GM19438 (cell line): ENCODE data around the gene OSBPL9.
"Not testable (repeated sequence)": the region's sequence is repeated elsewhere in the genome, so short reads cannot be mapped to it uniquely, and the experiment has no call there.

ENCODE experiments used
- ATAC-seq: cut with Tn5 transposase; IDR thresholded peaks from one replicate; pipeline ENCODE4 v1.9.1; 2021; ENCODE audit warnings: low read depth; ENCODE audit not compliant: unreplicated experiment

OSBPL9 gene

GRCh38 chr1:51758310-51758709 is 141.4 kb downstream of the OSBPL9 start:
- no peak for ATAC-seq

GRCh38 chr1:51760872-51761271 is 144.0 kb downstream of the OSBPL9 start:
- ATAC-seq = no peak

GRCh38 chr1:51761351-51761750 is 144.5 kb downstream of the OSBPL9 start:
- no peak for ATAC-seq

GRCh38 chr1:51768971-51769588 is 152.2 kb downstream of the OSBPL9 start:
- no peak for ATAC-seq

- ATAC-seq = no peak
These were observed 159.5 kb downstream of the OSBPL9 start for GRCh38 chr1:51776408-51776807.

GRCh38 chr1:51780927-51781326 is 164.0 kb downstream of the OSBPL9 start:
- ATAC-seq = no peak

GRCh38 chr1:51784997-51785421 is 168.1 kb downstream of the OSBPL9 start:
- ATAC-seq = no peak

GRCh38 chr1:51788938-51789337 is 172.0 kb downstream of the OSBPL9 start:
- ATAC-seq = no peak

GRCh38 chr1:51789342-51789741 is 172.4 kb downstream of the OSBPL9 start:
- no peak for ATAC-seq

- no peak for ATAC-seq
These were observed 173.5 kb downstream of the OSBPL9 start for GRCh38 chr1:51790385-51790784.

GRCh38 chr1:51791888-51792287 is 175.0 kb downstream of the OSBPL9 start:
- ATAC-seq = no peak

GRCh38 chr1:51792864-51793263 is 176.0 kb downstream of the OSBPL9 start:
- no peak for ATAC-seq

- no peak for ATAC-seq
These were observed 177.4 kb downstream of the OSBPL9 start for GRCh38 chr1:51794260-51794659.

GRCh38 chr1:51794868-51795267 is 178.0 kb downstream of the OSBPL9 start:
- ATAC-seq = no peak

GRCh38 chr1:51799372-51799771 is 182.5 kb downstream of the OSBPL9 start:
- ATAC-seq = no peak

GRCh38 chr1:51814513-51814912 is 197.6 kb downstream of the OSBPL9 start:
- ATAC-seq = no peak

- ATAC-seq = no peak
These were observed 201.6 kb downstream of the OSBPL9 start for GRCh38 chr1:51818487-51818886.

GRCh38 chr1:51819021-51819420 is 202.1 kb downstream of the OSBPL9 start:
- not testable (repeated sequence) for ATAC-seq

GRCh38 chr1:51819810-51820209 is 202.9 kb downstream of the OSBPL9 start:
- no peak for ATAC-seq

- ATAC-seq = no peak
These were observed 212.2 kb downstream of the OSBPL9 start for GRCh38 chr1:51829058-51829457.

- ATAC-seq = no peak
These were observed 216.8 kb downstream of the OSBPL9 start for GRCh38 chr1:51833700-51834099.

GRCh38 chr1:51837243-51837642 is 220.4 kb downstream of the OSBPL9 start:
- ATAC-seq = no peak
